Myometrial cell (primary cell): ENCODE data around the gene PBXIP1. TPM values are rescaled to one million over a fixed set of nuclear protein-coding genes. Genes with fewer than 3 reads are reported as not detected.

ENCODE experiments used
- total RNA-seq: library from RNA; depleted of rRNA; stranded (reverse); fragments of >200 nt; gene quantifications from 2 replicates; pipeline ENCODE4 v1.2.3, GENCODE V29; 2015

Gene PBXIP1
- total RNA-seq = 45.0 and 48.2 TPM in 2 replicates

GRCh38 chr1:154955718-154956543 lies at the start of gene PBXIP1:
TSS of gene PBXIP1 (minus strand) at chr1:154956099. CDS start at chr1:154953721, 2,378 bp downstream.

GRCh38 chr1:155002464-155003226 lies 46.7 kb upstream of the PBXIP1 start, which contains the start of gene ZBTB7B:
TSS of gene ZBTB7B (plus strand) at chr1:155002802. CDS start at chr1:155014661, 11,859 bp downstream.

DNA sequence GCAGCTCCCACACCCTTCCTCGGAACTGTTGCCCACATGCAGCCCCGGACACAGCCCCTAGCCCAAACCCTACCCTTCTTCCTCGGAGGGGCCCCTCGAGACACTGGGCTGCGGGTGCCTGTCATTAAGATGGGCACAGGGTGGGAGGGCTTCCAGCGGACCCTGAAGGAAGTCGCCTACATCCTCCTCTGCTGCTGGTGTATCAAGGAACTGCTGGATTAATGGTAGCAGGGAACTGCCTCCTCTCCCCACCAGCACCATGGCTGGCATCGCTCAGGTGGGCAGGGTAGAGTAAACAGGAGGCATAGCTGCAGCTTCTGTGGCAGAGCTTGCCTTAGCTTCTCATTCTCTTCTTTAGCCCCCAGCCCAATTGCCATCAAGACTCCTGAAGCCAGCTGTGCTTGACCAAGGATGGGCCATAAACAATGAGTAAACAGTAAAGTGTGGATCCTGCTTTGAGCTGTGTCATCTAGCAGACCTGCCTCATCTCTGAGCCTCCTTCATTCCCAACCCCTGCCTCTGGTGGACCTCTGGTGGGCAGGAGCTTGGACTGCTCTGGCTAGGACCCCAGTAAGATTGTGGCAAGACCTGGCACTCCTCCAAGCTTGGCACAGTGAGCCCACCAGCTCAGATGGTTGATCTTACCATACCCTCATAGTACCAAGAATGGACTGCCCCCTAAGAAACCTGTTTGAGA lies 37.8 kb upstream of the PBXIP1 start, which contains the start of gene LENEP:
LENEP (plus strand) TSS at position 15 of the 697 bp plus-strand sequence; CDS start at position 37, 22 bp downstream.

GRCh38 chr1:154982897-154983648 lies 27.2 kb upstream of the PBXIP1 start, which contains the start of gene FLAD1:
TSS of gene FLAD1 (plus strand) at chr1:154983344. CDS start at chr1:154983695, 351 bp downstream.

DNA sequence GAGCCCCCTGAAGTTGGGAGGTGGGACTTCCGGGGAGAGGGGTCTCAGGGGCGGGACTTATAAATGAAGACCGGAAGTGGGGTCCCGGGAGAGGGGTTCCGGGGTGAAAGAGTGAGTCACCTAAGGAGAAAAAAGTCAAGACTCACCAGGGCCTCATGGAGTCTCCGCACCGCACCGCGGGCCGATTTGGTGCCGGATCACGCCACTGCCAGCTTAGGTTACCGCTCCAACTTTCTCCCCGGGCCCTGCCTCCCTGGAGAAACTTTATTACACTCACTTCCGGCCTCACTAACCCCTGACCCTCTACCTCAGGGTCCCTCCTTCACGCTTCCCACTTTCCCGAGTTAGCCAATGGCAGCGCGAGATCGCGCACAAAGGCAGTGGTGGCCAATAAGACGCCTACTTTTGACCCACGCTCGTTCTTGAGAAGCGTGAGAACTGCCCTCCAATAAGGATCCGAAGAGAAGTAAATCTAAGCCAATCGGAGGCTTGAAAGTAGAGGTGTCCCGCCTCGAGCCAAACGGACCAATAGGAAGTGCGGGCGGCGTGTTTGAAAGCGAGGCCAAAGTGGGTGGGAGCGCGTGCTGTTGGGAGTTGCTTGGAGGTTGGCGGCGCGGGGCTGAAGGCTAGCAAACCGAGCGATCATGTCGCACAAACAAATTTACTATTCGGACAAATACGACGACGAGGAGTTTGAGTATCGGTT lies 18.4 kb upstream of the PBXIP1 start, which contains the start of gene CKS1B:
CKS1B (plus strand) TSS at position 580 of the 706 bp plus-strand sequence; CDS start at position 645, 65 bp downstream.

GRCh38 chr1:154970631-154971340 lies 14.9 kb upstream of the PBXIP1 start, which contains the start of gene SHC1:
TSS of gene SHC1 (minus strand) at chr1:154970747. CDS start at chr1:154970526, 221 bp downstream.

GRCh38 chr1:154961207-154962155 lies 5.6 kb upstream of the PBXIP1 start, which contains the start of gene PYGO2:
TSS of gene PYGO2 (minus strand) at chr1:154961782. CDS start at chr1:154961576, 206 bp downstream.

DNA sequence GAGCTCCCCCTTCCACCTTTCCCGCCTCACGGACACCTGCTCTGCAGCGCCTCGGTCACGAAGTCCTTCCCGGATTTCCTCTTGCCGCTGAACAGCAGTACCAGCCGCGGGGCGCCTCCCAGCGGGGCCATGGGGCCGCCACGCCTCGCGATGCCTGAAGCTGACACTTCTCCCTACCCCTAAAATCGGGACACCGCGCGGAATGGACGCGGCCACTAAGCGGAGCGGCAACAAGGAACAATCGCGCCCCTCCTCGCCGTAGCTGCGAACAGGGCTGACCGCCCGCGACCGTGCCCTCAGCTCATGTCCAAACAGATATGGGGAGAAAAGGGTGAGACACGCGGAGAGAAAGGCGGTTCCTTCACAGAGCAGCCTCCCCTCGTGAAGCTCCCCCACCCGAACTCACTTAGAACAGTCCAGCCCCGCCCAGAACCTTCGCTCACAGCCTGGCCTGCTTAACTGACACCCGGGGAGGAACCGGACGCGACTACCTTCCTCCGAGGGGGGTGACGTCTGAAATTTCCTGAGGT lies 19.3 kb downstream of the PBXIP1 start, which contains the start of gene PMVK:
PMVK (minus strand) TSS at position 165 of the 530 bp plus-strand sequence; CDS start at position 131, 34 bp downstream.

Other genes starting within 250 kb of the PBXIP1 start
- not detected in 2 replicates for gene KCNN3, start 85.8 kb downstream of the PBXIP1 start, total RNA-seq
- 14.1 and 14.2 TPM in 2 replicates for gene PMVK, start 19.4 kb downstream of the PBXIP1 start, total RNA-seq
- gene PYGO2, start 5.7 kb upstream of the PBXIP1 start, total RNA-seq = 14.2 and 16.1 TPM in 2 replicates
- gene SHC1, start 14.6 kb upstream of the PBXIP1 start, total RNA-seq = 329 and 340 TPM in 2 replicates
- 84.4 and 128 TPM in 2 replicates for gene CKS1B, start 18.6 kb upstream of the PBXIP1 start, total RNA-seq
- 31.4 and 42.1 TPM in 2 replicates for gene FLAD1, start 27.2 kb upstream of the PBXIP1 start, total RNA-seq
- gene LENEP, start 37.5 kb upstream of the PBXIP1 start, total RNA-seq = not detected in 2 replicates
- gene ZBTB7B, start 46.7 kb upstream of the PBXIP1 start, total RNA-seq = 10.8 and 14.7 TPM in 2 replicates
- gene DCST2, start 77.7 kb upstream of the PBXIP1 start, total RNA-seq = 0.18 and 0.29 TPM in 2 replicates
- not detected in 2 replicates for gene DCST1, start 77.7 kb upstream of the PBXIP1 start, total RNA-seq
- gene ADAM15, start 95.2 kb upstream of the PBXIP1 start, total RNA-seq = 84.7 and 112 TPM in 2 replicates
- 4.6 and 7.8 TPM in 2 replicates for gene EFNA4, start 107.6 kb upstream of the PBXIP1 start, total RNA-seq
- gene EFNA3, start 122.7 kb upstream of the PBXIP1 start, total RNA-seq = 0.53 and 0.58 TPM in 2 replicates
- not detected in 2 replicates for gene EFNA1, start 171.8 kb upstream of the PBXIP1 start, total RNA-seq
- gene SLC50A1, start 179.8 kb upstream of the PBXIP1 start, total RNA-seq = 78.3 and 119 TPM in 2 replicates
- 218 and 219 TPM in 2 replicates for gene DPM3, start 184.4 kb upstream of the PBXIP1 start, total RNA-seq
- 192 and 276 TPM in 2 replicates for gene KRTCAP2, start 217.2 kb upstream of the PBXIP1 start, total RNA-seq
- 3.7 and 5.8 TPM in 2 replicates for gene TRIM46, start 217.8 kb upstream of the PBXIP1 start, total RNA-seq